WTC11 (cell line): ENCODE measurements around the gene EML6.

Experiments
- CREB1 ChIP-seq: sonication (generic); formaldehyde crosslinking; IDR thresholded peaks from 2 replicates; pipeline ENCODE4 v1.8.0; 2023; ENCODE audit warnings: mild to moderate bottlenecking, missing genetic modification reagents
- ETV6 ChIP-seq: sonication (generic); formaldehyde crosslinking; IDR thresholded peaks from 2 replicates; pipeline ENCODE4 v1.8.1; 2022; ENCODE audit warnings: mild to moderate bottlenecking, missing genetic modification reagents
- FOXJ3 ChIP-seq: sonication (generic); formaldehyde crosslinking; IDR thresholded peaks from 2 replicates; pipeline ENCODE4 v1.9.0; 2021; ENCODE audit warnings: missing genetic modification reagents, mild to moderate bottlenecking, borderline replicate concordance
- SP1 ChIP-seq: sonication (generic); formaldehyde crosslinking; conservative IDR thresholded peaks from 2 replicates; pipeline ENCODE4 v1.8.1; 2022; ENCODE audit warnings: missing genetic modification reagents
- TEAD4 ChIP-seq: sonication (generic); formaldehyde crosslinking; IDR thresholded peaks from 2 replicates; pipeline ENCODE4 v1.8.0; 2022; ENCODE audit warnings: mild to moderate bottlenecking, missing genetic modification reagents
- TP53 ChIP-seq: sonication (generic); formaldehyde crosslinking; IDR thresholded peaks from 2 replicates; pipeline ENCODE4 v1.8.1; 2023; ENCODE audit warnings: mild to moderate bottlenecking, missing genetic modification reagents
- TF ChIP-seq, protein P1 (sequence below): fragments of 200-600 bp; IDR thresholded peaks from 2 replicates; pipeline ENCODE4 v1.8.0; 2022; ENCODE audit warnings: antibody characterized with exemption
- TF ChIP-seq, protein P2 (sequence below): sonication (generic); formaldehyde crosslinking; IDR thresholded peaks from 2 replicates; pipeline ENCODE4 v1.8.1; 2023; ENCODE audit warnings: mild to moderate bottlenecking, missing genetic modification reagents, moderate library complexity
- TF ChIP-seq, protein P3 (sequence below): sonication (generic); formaldehyde crosslinking; IDR thresholded peaks from 2 replicates; pipeline ENCODE4 v1.8.0; 2022; ENCODE audit warnings: mild to moderate bottlenecking, missing genetic modification reagents

DNA sequence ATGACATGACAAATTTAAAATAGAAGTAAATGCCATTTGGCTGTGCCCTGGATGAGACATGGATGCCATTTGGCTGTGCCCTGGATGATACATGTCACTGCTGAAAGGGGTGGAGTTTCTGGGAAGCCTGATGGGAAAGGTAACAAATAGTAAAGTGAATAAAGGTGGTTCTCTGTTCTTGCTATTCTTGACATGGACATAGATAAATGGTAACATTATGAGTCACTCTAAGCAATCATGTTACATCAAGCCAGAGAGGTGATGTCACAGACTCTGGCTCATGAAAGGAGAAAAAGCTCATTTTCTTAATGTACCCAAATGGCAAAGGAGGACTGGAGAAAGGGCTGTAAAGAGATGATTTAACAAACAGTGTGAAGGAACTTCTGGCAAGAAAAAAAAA lies 86.4 kb downstream of the EML6 start:
- TF ChIP-seq, protein P1, sequence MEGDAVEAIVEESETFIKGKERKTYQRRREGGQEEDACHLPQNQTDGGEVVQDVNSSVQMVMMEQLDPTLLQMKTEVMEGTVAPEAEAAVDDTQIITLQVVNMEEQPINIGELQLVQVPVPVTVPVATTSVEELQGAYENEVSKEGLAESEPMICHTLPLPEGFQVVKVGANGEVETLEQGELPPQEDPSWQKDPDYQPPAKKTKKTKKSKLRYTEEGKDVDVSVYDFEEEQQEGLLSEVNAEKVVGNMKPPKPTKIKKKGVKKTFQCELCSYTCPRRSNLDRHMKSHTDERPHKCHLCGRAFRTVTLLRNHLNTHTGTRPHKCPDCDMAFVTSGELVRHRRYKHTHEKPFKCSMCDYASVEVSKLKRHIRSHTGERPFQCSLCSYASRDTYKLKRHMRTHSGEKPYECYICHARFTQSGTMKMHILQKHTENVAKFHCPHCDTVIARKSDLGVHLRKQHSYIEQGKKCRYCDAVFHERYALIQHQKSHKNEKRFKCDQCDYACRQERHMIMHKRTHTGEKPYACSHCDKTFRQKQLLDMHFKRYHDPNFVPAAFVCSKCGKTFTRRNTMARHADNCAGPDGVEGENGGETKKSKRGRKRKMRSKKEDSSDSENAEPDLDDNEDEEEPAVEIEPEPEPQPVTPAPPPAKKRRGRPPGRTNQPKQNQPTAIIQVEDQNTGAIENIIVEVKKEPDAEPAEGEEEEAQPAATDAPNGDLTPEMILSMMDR: no peak
- TF ChIP-seq SP1 (CRISPR knock-in tag) (no peak), TP53 (CRISPR knock-in tag) (no peak), TEAD4 (CRISPR knock-in tag) (no peak), FOXJ3 (no peak), CREB1 (CRISPR knock-in tag) (no peak), ETV6 (CRISPR knock-in tag) (no peak)
- TF ChIP-seq, protein P2, sequence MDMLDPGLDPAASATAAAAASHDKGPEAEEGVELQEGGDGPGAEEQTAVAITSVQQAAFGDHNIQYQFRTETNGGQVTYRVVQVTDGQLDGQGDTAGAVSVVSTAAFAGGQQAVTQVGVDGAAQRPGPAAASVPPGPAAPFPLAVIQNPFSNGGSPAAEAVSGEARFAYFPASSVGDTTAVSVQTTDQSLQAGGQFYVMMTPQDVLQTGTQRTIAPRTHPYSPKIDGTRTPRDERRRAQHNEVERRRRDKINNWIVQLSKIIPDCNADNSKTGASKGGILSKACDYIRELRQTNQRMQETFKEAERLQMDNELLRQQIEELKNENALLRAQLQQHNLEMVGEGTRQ (CRISPR knock-in tag): no peak
- TF ChIP-seq, protein P3, sequence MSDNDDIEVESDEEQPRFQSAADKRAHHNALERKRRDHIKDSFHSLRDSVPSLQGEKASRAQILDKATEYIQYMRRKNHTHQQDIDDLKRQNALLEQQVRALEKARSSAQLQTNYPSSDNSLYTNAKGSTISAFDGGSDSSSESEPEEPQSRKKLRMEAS (CRISPR knock-in tag): no peak
